Raji (cell line): ENCODE results near the gene PEX11G.

ENCODE experiments used
- POLR2A ChIP-seq: IDR thresholded peaks from 2 replicates; pipeline ENCODE4 v1.6.1; 2011; ENCODE audit warnings: low read depth, low read length, control low read depth; ENCODE audit not compliant: insufficient read depth

Gene PEX11G

DNA sequence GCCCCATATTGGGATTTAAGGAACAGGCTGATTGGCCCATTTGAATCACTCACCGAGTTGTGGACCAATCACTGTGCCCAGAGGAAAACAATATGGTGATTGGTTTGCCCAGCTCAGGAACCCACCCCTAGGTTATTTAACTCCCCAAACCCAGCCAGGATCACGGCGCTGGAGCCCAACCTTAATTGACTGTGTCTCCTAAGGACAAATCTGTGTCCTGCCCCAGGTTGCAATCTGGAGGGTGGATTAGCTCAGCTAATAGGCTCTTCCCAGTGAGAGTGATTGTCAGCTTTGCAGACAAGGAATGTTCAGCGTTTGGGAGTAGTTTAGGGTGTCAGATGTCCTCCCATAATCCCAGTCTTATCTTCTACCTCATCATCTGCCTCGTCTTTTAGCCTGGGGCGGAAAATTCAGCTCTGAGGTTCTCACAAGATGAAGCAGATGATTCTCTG, 23.6 kb upstream of the PEX11G start:
- no peak for TF ChIP-seq POLR2A

DNA sequence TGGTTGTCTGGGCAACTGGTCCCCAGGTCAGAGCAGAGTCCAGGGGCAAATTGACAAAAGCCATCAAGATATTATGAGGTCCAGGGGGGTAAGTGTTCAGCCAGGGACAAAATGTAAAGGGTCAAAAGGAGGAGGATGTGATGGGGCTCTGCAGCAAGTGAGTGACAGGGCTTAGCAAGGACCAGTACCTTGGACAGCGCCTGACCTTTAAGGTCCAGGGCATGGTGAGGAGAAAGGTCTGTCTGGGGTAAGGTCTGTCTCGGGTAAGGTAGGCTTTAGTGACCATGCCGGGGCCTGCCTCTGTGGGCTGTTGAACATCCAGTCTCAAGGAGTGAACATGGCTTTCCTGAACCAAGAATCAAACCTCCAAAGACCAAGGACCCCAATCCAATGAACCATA, 20.8 kb upstream of the PEX11G start:
- TF ChIP-seq POLR2A: no peak

DNA sequence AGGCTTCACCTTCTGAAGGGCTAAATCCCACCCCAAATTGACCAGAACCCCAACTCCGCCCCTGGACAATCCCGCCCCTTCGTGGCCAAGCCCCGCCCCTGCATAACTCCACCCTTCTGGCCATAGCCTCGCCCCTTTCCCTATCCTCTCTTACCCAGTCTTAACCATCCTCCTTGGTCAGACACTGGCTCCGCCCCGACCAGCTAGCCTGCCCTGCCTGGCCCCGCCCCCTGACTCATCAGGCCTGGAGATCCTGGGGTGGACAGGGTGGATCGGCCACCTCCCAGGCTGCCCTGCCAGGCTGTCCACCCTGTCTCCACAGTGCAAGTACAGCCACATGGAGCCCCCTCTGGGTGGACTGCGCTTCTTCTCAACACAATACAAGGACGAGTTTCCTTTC, 19.0 kb upstream of the PEX11G start:
- TF ChIP-seq POLR2A: no peak

DNA sequence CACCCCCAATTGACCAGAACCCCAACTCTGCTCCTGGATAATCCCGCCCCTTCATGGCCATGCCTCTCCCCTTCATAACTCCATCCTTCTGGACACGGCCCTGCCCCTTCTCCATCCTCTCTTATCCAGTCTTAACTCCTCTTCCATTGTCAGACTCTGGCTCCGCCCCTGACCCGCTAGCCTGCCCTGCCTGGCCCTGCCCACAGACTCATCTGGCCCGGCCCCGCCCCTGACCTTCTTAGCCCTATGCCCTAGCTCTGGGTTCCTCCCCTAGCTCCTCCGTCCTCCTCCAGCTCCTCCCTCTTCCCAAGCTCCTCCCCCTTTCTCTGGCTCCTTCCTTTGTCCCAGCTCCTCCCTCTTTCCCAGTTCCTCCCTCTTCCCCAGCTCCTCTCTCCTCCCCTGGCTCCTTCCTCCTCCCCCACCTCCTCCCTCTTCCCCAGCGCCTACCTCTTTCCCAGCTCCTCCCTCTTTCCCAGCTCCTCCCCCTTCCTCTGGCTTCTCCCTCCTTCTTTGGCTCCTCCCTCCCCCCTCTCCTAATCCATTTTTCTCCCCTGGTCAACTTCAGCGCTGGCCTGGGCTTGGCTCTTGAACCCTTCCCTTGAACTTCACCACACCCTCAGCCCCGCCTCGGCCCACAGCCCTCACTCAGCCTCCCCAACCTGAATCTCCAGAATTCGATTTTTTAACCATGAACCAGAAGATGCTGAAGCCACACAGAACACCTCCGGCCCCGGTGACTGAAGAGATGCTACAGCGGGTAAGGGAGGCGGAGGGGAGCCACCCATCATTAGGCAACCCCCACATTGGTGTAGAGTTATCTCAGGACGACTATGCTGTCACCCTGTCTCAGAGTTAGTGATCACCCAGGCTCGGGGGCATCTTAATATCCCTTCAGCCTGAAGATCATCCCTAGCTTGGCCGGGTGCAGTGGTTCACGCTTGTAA, 17.8 kb upstream of the PEX11G start:
- TF ChIP-seq POLR2A: no peak

DNA sequence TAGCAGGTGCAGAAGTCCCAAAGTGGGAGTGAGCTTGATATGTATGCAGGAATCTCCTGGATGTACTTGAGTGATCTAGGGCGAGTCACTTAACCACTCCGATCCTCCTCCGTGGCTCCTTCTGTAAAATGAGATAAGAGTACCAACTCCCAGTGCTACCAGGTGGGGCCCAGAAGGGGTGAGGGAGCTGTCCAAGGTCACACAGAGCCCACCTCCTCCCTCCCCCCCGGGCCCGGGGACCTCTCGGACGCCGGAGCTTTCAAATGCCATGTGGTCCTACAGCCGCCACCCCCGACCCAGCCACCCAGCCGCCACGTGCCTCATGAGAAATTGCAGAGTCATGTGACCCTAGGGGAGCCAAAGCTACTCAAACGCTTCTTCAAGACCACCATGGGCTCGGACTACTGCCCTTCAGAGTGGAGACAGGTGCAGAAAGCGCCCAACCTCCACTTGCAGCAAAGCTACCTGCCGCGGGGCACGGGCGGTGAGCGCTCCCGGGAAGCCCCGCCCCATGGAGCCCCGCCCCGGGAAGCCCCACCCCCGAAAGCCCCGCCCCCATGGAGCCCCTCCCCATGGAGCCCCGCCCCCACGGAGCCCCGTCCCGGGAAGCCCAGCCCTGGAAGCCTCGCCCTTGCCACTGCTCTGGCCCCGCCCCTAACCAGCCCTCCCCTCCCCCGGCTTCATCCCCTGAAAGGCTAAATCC, 17.0 kb upstream of the PEX11G start:
- no peak for TF ChIP-seq POLR2A

DNA sequence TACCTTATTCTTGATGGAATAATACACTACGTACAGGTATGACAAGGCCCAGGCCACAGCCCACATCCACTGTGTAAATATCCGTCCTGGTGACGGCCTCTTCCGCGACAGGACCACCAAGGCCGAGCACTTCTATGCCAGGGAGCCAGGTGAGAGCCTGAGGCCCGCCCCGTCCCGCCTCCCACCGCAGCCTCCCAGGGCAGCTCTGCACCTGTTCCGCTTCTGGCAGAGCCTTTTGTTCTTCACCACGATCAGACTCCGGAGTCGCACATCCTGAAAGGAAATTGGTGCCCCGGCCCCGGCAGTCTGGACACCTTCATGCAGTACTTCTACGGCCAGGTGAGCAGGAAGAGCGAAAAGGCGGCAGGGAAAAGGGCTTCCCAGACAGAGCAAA, 16.4 kb upstream of the PEX11G start:
- TF ChIP-seq POLR2A: no peak

DNA sequence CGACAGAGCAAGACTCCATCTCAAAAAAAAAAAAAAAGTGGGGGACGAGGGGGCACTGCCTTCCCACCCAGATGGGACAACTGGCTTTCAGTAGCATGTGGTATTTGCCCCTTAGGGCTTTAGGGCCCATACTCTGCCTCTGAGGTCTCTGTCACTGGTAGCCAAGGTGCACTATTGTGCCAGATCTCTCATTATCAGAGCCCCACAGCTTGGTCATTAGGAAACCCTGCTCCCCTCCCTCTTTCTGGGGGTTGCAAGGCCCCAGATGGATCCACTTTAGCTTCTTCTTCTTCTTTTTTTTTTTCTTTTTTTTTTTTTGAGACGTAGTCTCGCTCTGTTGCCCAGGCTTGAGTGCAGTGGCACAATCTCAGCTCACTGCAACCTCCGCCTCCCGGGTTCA, 15.8 kb upstream of the PEX11G start:
- TF ChIP-seq POLR2A: no peak

DNA sequence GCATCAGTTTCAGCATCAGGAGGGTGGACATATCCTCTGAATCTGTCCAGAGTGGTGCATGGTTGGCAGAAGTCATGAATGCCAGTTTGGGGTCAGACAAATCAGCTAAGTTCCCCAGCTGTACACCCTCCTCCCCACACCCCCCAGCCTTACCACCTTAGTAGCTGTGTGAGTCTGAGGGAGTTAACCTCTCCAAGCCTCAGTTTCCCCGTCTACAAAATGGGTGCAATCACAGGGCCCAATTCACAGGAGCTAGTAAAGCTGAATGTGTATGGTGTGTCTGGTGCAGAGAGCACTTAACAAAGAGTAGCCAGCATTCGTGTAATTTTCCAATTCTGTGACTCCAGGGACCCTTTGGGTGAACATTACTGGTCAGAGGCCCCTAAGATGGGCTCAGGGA, 13.7 kb upstream of the PEX11G start:
- no peak for TF ChIP-seq POLR2A

DNA sequence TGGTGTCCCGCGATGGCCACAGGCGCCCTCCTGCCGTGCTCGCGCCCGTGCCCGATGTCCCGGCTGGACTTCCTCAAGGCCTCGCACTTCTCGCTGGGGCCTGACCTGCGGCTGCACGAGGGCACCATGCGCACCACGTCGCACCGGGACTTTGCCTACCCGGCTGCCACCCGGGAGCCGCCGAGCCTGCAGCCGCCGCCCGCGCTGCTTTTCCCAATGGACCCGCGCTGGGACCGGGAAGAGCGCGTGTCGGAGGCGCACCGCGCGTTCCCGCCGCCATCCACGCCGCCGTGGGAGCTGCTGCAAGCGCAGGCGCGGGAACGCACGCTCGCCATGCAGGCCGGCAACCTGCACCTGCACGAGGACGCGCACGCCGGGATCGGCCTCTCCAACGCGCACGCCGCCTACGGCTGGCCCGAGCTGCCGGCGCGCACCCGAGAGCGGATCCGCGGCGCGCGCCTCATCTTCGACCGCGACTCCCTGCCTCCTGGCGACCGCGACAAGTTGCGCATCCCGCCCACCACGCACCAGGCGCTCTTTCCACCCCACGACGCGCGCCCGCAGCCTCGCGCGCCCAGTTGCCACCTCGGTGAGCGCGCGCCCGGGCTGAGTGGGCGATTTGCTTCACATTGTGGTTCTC, 12.1 kb upstream of the PEX11G start:
- no peak for TF ChIP-seq POLR2A

DNA sequence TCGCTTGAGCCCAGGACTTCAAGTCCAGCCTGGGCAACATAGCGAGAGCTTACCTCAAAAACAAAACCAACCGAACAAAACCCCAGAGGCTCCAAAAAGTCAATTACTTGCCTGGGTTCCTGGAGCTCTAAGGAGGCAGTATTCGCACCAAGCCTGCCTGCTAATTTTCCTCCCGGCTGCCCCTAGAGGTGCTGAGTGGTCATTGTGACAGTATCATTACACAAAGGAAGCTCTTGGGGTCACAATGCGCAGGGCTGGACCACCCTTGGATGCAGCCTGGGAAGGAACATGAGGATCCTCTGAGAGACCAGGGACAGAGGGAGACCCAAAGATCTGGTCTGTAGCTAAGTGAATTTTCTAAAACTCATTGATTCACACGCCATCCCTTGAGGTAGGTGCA, 8.5 kb upstream of the PEX11G start:
- no peak for TF ChIP-seq POLR2A

DNA sequence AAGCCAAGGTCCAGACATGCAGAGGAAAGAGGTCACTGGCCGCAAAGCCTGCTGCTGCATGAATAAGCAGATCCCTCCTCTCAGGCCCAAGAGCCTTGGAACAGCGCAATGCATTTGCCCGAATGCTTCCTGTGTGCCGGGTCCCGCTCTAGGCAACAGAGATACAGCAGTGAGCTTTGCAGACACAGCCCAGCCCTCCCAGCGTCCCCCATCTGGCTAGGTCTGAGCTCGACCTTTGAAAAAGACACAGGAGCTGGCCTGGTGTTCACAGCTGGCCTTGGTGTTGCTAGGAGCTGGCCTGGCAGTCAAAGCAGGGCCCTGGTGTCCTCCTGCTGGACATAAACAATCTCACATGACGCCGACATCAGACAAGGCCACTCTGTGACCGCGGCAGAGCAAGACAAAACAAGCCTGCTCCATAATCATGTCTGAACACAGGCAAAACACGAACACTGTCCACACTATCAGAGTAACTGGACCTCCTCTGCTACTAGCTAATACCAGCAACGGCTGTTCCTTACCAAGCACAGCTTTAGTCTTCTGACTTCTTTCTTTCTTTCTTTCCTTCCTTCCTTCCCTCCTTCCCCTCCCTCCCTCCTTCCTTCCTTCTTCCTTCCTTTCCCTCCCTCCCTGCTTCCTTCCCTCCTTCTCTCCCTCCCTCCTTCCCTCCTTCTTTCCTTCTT, 5.7 kb upstream of the PEX11G start:
- TF ChIP-seq POLR2A: no peak

DNA sequence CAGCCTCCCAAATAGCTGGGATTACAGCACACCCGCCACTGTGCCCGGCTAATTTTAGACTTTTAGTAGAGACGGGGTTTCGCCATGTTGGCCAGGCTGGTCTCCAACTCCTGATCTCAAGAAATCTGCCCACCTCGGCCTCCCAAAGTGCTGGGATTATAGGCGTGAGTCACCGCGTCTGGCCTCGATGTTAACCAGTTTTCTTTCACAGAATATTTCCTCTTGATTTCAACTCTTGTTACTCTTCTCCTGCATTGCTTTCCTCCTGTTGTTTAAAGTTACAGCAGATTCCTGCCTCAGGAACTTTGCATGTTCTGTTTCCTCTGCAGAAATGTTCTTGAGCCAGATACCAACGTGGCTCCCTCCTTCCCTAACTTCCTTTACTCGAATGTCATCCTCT, 3.7 kb upstream of the PEX11G start:
- no peak for TF ChIP-seq POLR2A

DNA sequence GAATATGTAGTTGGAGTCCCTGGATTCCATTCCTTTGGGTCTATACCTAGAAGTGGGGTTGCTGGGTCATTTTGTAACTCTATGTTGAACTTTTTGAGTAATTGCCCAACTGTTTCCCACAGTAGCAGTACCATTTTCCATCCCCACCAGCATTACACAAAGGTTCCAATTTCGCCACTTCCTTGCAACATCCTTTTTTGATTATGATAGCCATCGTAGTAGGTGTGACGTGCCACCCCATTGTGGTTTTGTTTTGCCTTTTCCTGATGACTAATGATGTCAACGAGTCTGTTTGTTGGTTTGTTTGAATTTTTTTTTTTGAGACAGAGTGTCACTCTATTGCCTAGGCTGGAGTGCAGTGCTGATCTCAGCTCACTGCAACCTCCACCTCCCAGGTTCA, 3.3 kb upstream of the PEX11G start:
- TF ChIP-seq POLR2A: no peak

DNA sequence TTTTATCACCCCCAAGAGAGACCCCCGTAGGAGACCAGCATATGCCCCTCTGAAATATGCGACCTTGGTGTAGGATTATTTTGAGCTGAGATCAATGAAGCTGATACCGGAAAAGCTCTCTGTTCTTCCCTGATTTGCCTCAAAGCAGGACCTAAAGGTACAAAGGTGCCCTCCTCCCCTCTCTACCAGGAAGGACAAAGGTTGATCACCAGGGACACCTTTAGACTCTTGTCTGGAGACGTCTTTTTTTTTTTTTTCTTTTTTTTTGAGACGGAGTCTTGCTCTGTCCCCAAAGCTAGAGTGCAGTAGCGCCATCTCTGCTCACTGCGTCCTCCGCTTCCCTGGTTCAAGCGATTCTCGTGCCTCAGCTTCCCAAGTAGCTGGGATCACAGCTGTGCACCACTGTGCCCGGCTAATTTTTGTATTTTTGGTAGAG, 792 bp upstream of the PEX11G start:
- no peak for TF ChIP-seq POLR2A

DNA sequence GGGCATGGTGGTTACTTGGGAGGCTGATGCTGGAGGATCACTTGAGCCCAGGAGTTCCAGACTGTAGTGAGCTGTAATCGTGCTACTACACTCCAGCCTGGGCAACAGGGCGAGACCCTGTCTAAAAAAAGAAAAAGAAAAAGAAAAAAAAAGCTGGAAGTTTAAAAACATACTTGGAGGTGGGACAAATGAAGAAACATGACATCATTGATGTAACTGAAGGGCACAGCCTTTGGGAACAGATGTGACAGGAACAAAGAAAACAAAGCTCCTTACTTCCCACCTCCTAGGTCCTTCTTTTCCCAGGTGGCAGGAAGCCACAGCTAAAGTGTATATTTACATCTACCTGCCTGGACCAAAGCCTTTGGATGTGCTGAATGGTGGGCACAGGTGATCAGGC, 1.9 kb downstream of the PEX11G start:
- TF ChIP-seq POLR2A: no peak
